Activated T-cell treated with anti-CD3 and anti-CD28 coated beads, Interleukin-2, amount 50 U/mL, for 24 hours (primary cell): Measurements from ENCODE around the gene SERINC5.
A peak's percentile ranks its signal among the peaks of the same experiment; 100 is the strongest.
"Not testable (repeated sequence)": the region's sequence is repeated elsewhere in the genome, so short reads cannot be mapped to it uniquely, and the experiment has no call there.

Experiments
- DNase-seq: peaks from one replicate; pipeline ENCODE4 v3.0.0-alpha.2; 2020
- H3K27ac Mint-ChIP-seq: 2 replicates; pipeline ENCODE4 v1.8.0; 2020; ENCODE audit warnings: mild to moderate bottlenecking, mixed read lengths
- H3K27me3 Mint-ChIP-seq: 2 replicates; pipeline ENCODE4 v1.8.0; 2020; ENCODE audit warnings: mixed read lengths
- H3K36me3 Mint-ChIP-seq: 2 replicates; pipeline ENCODE4 v1.8.0; 2020; ENCODE audit warnings: low read depth, mixed read lengths
- H3K4me1 Mint-ChIP-seq: 2 replicates; pipeline ENCODE4 v1.8.0; 2020; ENCODE audit warnings: low read depth, mixed read lengths
- H3K4me3 Mint-ChIP-seq: 2 replicates; pipeline ENCODE4 v1.8.0; 2020; ENCODE audit warnings: mild to moderate bottlenecking, moderate library complexity, mixed read lengths
- H3K9me3 Mint-ChIP-seq: 2 replicates; pipeline ENCODE4 v1.8.0; 2020; ENCODE audit warnings: mixed read lengths

SERINC5 gene

DNA sequence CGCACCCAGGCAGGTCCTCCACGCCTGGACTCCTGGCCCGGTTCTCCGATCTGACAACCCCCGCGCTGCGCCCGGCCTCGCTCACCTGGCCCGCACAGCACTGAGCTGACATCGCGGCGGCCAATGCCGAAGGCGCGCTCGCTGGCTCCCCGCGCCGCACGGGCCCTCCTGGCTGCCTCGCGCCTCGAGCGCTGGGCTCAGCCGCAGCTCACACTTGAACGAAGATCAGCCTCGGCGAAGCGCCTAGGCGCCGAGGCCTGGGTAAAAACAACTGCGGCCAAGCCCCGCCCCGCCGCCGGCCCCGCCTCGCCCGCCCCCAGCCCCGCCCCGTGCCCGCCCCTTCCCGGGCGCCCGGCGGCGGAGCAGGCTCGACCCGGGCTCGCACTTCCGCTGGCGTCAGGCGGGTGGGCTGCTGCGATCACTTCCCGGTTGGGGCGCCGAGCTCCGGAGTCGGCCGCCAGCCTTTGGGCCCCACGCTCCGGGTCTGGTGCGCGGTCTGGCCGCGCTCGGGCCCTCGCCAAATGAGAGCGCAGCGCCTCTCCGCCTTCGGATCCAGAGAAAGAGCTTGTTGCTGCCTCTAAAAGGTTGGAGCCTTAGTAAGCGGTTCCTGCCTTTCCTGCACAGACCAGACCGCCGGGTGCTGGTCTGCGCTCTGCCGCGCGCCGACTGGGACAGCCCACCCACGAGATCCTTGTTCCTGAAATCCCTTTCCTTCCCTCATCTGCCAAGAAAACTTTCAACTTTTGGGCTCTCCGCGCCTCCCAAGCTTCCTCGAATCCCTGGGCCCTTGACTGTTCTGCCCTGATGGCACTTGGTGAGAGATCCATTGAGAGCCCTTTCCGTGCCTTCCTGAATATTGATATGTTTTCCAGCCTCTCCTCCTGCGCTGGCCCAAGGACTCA is at the start of gene SERINC5:
Gene SERINC5 (minus strand): TSS at position 238 of the 902 bp plus-strand sequence. CDS start 126 bp downstream, at position 112.
- peaks cover 50% of the 10 kb centered on the region for H3K4me1 Mint-ChIP-seq

GRCh38 chr5:80302636-80303035 is 46.8 kb upstream of the SERINC5 start:
- Mint-ChIP-seq H3K4me1 (no peaks in the 10 kb centered on the region), H3K27me3 (no peaks in the 10 kb centered on the region), H3K9me3 (no peaks in the 10 kb centered on the region), H3K27ac (no peak overlapping the region), H3K36me3 (no peaks in the 10 kb centered on the region), H3K4me3 (no peak overlapping the region)
- DNase-seq: no peak

More for the DNA sequence above, at the start of gene SERINC5:
- peak within 1 kb of the TSS; percentile 100 for H3K4me3 Mint-ChIP-seq
- peak; percentile 94 for DNase-seq
- peaks cover 38% of the 10 kb centered on the region for H3K36me3 Mint-ChIP-seq
- H3K27me3 Mint-ChIP-seq: no peaks in the 10 kb centered on the region
- H3K9me3 Mint-ChIP-seq: no peaks in the 10 kb centered on the region
- H3K27ac Mint-ChIP-seq: peak within 1 kb of the TSS; percentile 99

- H3K4me3 Mint-ChIP-seq, H3K27ac Mint-ChIP-seq, H3K9me3 Mint-ChIP-seq, H3K27me3 Mint-ChIP-seq, H3K4me1 Mint-ChIP-seq, DNase-seq, H3K36me3 Mint-ChIP-seq: not testable (repeated sequence)
Measured at GRCh38 chr5:80301342-80301741, 45.5 kb upstream of the SERINC5 start.

GRCh38 chr5:80300796-80301195 is 44.9 kb upstream of the SERINC5 start:
- not testable (repeated sequence) for H3K27me3 Mint-ChIP-seq, H3K4me1 Mint-ChIP-seq, H3K36me3 Mint-ChIP-seq, DNase-seq, H3K9me3 Mint-ChIP-seq, H3K4me3 Mint-ChIP-seq, H3K27ac Mint-ChIP-seq

DNA sequence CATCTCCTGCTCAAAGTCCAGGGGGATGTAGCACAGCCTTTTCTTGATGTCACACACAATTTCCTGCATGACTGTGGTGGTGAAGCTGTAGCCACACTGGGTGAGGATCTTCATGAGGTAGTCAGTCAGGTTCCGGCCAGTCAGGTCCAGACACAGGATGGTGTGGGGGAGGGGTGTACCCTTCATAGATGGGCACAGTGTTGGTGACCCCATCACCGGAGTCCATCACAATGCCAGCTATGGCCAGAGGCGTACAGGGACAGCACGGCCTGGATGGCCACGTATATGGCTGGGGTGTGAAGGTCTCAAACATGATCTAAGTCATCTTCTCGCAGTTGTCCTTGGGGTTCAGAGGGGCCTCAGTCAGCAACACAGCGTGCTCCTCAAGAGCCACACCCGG is 44.3 kb upstream of the SERINC5 start:
- H3K4me3 Mint-ChIP-seq: no peak overlapping the region
- no peaks in the 10 kb centered on the region for H3K27me3 Mint-ChIP-seq
- H3K36me3 Mint-ChIP-seq: no peaks in the 10 kb centered on the region
- no peak for DNase-seq
- no peaks in the 10 kb centered on the region for H3K4me1 Mint-ChIP-seq
- H3K27ac Mint-ChIP-seq: no peak overlapping the region
- no peaks in the 10 kb centered on the region for H3K9me3 Mint-ChIP-seq

GRCh38 chr5:80299601-80300000 is 43.8 kb upstream of the SERINC5 start:
- Mint-ChIP-seq H3K4me1 (no peaks in the 10 kb centered on the region), H3K27me3 (no peaks in the 10 kb centered on the region), H3K27ac (no peak overlapping the region), H3K4me3 (no peak overlapping the region), H3K36me3 (no peaks in the 10 kb centered on the region), H3K9me3 (no peaks in the 10 kb centered on the region)
- DNase-seq: no peak

GRCh38 chr5:80296121-80296520 is 40.3 kb upstream of the SERINC5 start:
- H3K27me3 Mint-ChIP-seq: no peaks in the 10 kb centered on the region
- H3K4me3 Mint-ChIP-seq: no peak overlapping the region
- H3K27ac Mint-ChIP-seq: no peak overlapping the region
- H3K4me1 Mint-ChIP-seq: no peaks in the 10 kb centered on the region
- no peaks in the 10 kb centered on the region for H3K36me3 Mint-ChIP-seq
- H3K9me3 Mint-ChIP-seq: no peaks in the 10 kb centered on the region
- DNase-seq: no peak

DNA sequence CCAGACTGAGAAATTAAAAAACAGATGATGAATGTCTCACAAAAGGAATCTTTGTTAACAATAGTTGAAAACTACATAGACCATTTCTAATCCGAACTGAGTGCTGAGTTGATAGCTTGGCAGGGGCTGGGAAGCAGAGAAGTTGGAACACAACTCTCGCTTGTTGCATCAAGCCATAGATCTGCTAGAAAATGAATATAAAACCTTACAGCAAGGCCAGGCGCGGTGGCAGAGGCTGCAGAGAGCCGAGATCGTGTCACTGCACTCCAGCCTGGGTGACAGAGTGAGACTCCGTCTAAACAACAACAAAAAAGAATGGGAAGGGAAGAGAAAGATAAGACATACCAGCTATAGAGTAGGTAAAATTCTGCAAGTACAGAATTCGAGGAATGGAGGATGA is 35.9 kb upstream of the SERINC5 start:
- DNase-seq: no peak
- Mint-ChIP-seq H3K9me3 (no peaks in the 10 kb centered on the region), H3K27ac (no peak overlapping the region), H3K27me3 (no peaks in the 10 kb centered on the region), H3K4me3 (no peak overlapping the region), H3K4me1 (no peaks in the 10 kb centered on the region), H3K36me3 (no peaks in the 10 kb centered on the region)

GRCh38 chr5:80289320-80289719 is 33.5 kb upstream of the SERINC5 start:
- no peaks in the 10 kb centered on the region for H3K9me3 Mint-ChIP-seq

GRCh38 chr5:80288177-80288576 is 32.3 kb upstream of the SERINC5 start:
- Mint-ChIP-seq H3K4me3 (no peak overlapping the region), H3K36me3 (no peaks in the 10 kb centered on the region), H3K9me3 (no peaks in the 10 kb centered on the region), H3K27me3 (no peaks in the 10 kb centered on the region), H3K27ac (no peak overlapping the region), H3K4me1 (peaks cover 18% of the 10 kb centered on the region)
- DNase-seq: no peak

More at GRCh38 chr5:80289320-80289719, 33.5 kb upstream of the SERINC5 start:
- no peak overlapping the region for H3K27ac Mint-ChIP-seq
- H3K36me3 Mint-ChIP-seq: no peaks in the 10 kb centered on the region
- no peak for DNase-seq
- no peak overlapping the region for H3K4me3 Mint-ChIP-seq
- peaks cover 11% of the 10 kb centered on the region for H3K4me1 Mint-ChIP-seq
- H3K27me3 Mint-ChIP-seq: no peaks in the 10 kb centered on the region

- peak overlapping the region; percentile 58 for H3K27ac Mint-ChIP-seq
- no peak overlapping the region for H3K4me3 Mint-ChIP-seq
- no peaks in the 10 kb centered on the region for H3K9me3 Mint-ChIP-seq
Measured at GRCh38 chr5:80284720-80285119, 28.9 kb upstream of the SERINC5 start.

DNA sequence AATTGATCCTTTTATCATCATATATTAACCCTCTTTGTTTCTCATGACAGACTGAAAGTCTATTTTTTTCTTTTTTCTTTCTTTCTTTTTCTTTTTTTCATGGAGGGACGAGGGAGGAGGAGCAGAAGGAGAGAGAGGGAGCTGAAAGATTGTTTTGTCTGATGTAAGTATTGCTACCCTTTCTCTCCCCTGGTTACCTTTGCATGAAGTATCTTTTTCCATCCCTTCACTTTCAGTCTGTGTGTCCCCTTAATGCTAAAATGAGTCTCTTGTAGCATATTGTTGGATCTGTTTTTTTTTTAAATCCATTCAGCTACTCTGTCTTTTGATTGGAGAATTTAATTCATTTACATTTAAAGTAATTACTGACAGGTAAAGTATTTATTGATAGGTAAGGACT is 27.5 kb upstream of the SERINC5 start:
- H3K36me3 Mint-ChIP-seq: no peaks in the 10 kb centered on the region
- no peak for DNase-seq
- no peak overlapping the region for H3K4me3 Mint-ChIP-seq
- no peaks in the 10 kb centered on the region for H3K9me3 Mint-ChIP-seq
- H3K4me1 Mint-ChIP-seq: peaks cover 24% of the 10 kb centered on the region
- H3K27me3 Mint-ChIP-seq: no peaks in the 10 kb centered on the region
- H3K27ac Mint-ChIP-seq: no peak overlapping the region

More at GRCh38 chr5:80284720-80285119, 28.9 kb upstream of the SERINC5 start:
- DNase-seq: peak; percentile 42
- no peaks in the 10 kb centered on the region for H3K27me3 Mint-ChIP-seq
- no peaks in the 10 kb centered on the region for H3K36me3 Mint-ChIP-seq
- H3K4me1 Mint-ChIP-seq: peaks cover 24% of the 10 kb centered on the region

GRCh38 chr5:80282054-80282453 is 26.2 kb upstream of the SERINC5 start:
- no peak for DNase-seq
- Mint-ChIP-seq H3K27ac (no peak overlapping the region), H3K4me1 (peaks cover 24% of the 10 kb centered on the region), H3K36me3 (no peaks in the 10 kb centered on the region), H3K27me3 (no peaks in the 10 kb centered on the region), H3K4me3 (no peak overlapping the region), H3K9me3 (no peaks in the 10 kb centered on the region)

DNA sequence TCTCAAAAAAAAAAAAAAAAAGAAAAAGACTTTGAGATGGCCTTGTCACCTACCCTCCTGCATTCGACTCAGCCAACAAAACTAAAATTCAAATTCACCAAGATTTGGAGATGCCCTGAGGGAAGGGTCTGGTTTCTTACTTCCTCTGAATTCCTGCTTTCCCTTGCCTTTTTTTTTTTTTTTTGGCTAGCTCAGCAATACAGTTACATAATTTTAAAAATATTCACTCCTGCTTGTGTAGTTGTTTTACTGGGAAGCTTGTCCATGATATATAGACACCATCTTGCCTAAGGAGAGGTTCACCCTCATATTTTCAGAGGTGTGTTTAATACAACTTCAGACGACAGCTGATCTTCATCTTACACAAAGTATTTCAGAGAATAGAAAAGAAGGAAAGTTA is 21.3 kb upstream of the SERINC5 start:
- H3K9me3 Mint-ChIP-seq: no peaks in the 10 kb centered on the region
- DNase-seq: no peak
- H3K4me3 Mint-ChIP-seq: no peak overlapping the region
- H3K4me1 Mint-ChIP-seq: peaks cover 8% of the 10 kb centered on the region
- no peaks in the 10 kb centered on the region for H3K27me3 Mint-ChIP-seq
- H3K36me3 Mint-ChIP-seq: no peaks in the 10 kb centered on the region
- H3K27ac Mint-ChIP-seq: no peak overlapping the region

GRCh38 chr5:80276186-80276585 is 20.3 kb upstream of the SERINC5 start:
- no peaks in the 10 kb centered on the region for H3K27me3 Mint-ChIP-seq

More at GRCh38 chr5:80276186-80276585, 20.3 kb upstream of the SERINC5 start:
- Mint-ChIP-seq H3K36me3 (no peaks in the 10 kb centered on the region), H3K9me3 (no peaks in the 10 kb centered on the region), H3K4me1 (peaks cover 14% of the 10 kb centered on the region), H3K27ac (no peak overlapping the region), H3K4me3 (no peak overlapping the region)
- DNase-seq: no peak
